SK-N-SH (cell line): ENCODE results near the gene PRKCA. TPM values are rescaled to one million over a fixed set of nuclear protein-coding genes. Genes with fewer than 3 reads are reported as not detected.

Experiments used
- CTCF ChIA-PET: fragments of 300-600, 350-600 bp; formaldehyde crosslinking; extraction: SDS; loops from one replicate; lab custom pipeline; 2021; lab: Yijun Ruan, JAX
- POLR2A ChIA-PET: fragments of 350-600 bp; sonication (Branson Sonifier 250); formaldehyde crosslinking; extraction: SDS; loops from one replicate; lab custom pipeline; 2020; ENCODE audit warnings: antibody characterized with exemption, inconsistent platforms; lab: Yijun Ruan, JAX
- DNase-seq: peaks from one replicate; pipeline ENCODE4 v3.0.0; 2012
- H2AFZ ChIP-seq: fragments of 200-600 bp; sonication (generic); 2 replicates; pipeline ENCODE4 v1.8.1; 2016; ENCODE audit warnings: antibody characterized with exemption, mild to moderate bottlenecking, low read depth
- H3F3A ChIP-seq: fragments of 200-600 bp; sonication (generic); replicated peaks from 2 replicates; pipeline ENCODE3; 2016; ENCODE audit warnings: antibody characterized with exemption, mild to moderate bottlenecking; ENCODE audit not compliant: insufficient read depth
- H3K27ac ChIP-seq, 2 experiments: fragments of 200-500 bp in 1 of 2; fragments of 200-600 bp in 1 of 2; sonication (Bioruptor generic) in 1 of 2; sonication (generic), shearing (Covaris generic) in 1 of 2; 2 replicates each; pipeline versions ENCODE4 v1.5.1 to v1.6.1; 2014 to 2016; ENCODE audit warnings: low read depth in 2 of 2, inconsistent platforms in 1 of 2, low read length in 1 of 2, mild to moderate bottlenecking in 1 of 2, mixed read lengths in 1 of 2
- H3K27me3 ChIP-seq: fragments of 200-600 bp; sonication (generic), shearing (Covaris generic); 2 replicates; pipeline ENCODE4 v1.6.1; 2016; ENCODE audit warnings: mixed run types; ENCODE audit not compliant: insufficient read depth
- H3K36me3 ChIP-seq, 2 experiments: fragments of 200-500 bp in 1 of 2; fragments of 200-600 bp in 1 of 2; sonication (Bioruptor generic) in 1 of 2; sonication (generic) in 1 of 2; replicated peaks in 1 of 2; 2 replicates each; pipeline versions ENCODE3 to v1.5.1; 2014 to 2016; ENCODE audit warnings: low read length in 1 of 2, mild to moderate bottlenecking in 1 of 2; ENCODE audit not compliant: insufficient read depth in 2 of 2, control insufficient read depth in 1 of 2
- H3K4me1 ChIP-seq, 2 experiments: fragments of 200-500 bp in 1 of 2; fragments of 200-600 bp in 1 of 2; sonication (Bioruptor generic) in 1 of 2; sonication (generic), shearing (Covaris generic) in 1 of 2; 2 replicates each; pipeline versions ENCODE4 v1.5.1 to v1.6.1; 2014 to 2016; ENCODE audit warnings: low read depth in 1 of 2, low read length in 1 of 2, mixed run types in 1 of 2; ENCODE audit not compliant: insufficient read depth in 2 of 2, control insufficient read depth in 1 of 2
- H3K4me2 ChIP-seq: fragments of 200-600 bp; sonication (generic), shearing (Covaris generic); 2 replicates; pipeline ENCODE4 v1.6.1; 2017; ENCODE audit warnings: mixed run types
- H3K4me3 ChIP-seq, 2 experiments: fragments of 200-500 bp in 1 of 2; fragments of 200-600 bp in 1 of 2; sonication (Bioruptor generic) in 1 of 2; sonication (generic), shearing (Covaris generic) in 1 of 2; 2 replicates each; pipeline versions ENCODE4 v1.5.1 to v1.8.1; 2014 to 2016; ENCODE audit warnings: low read depth in 2 of 2, inconsistent platforms in 1 of 2, low read length in 1 of 2, mild to moderate bottlenecking in 1 of 2, mixed read lengths in 1 of 2, moderate library complexity in 1 of 2
- H3K79me2 ChIP-seq: fragments of 200-600 bp; sonication (generic); 2 replicates; pipeline ENCODE4 v1.8.1; 2017; ENCODE audit warnings: mild to moderate bottlenecking; ENCODE audit not compliant: insufficient read depth
- H3K9ac ChIP-seq: fragments of 200-600 bp; sonication (generic); 2 replicates; pipeline ENCODE4 v1.6.1; 2017; ENCODE audit warnings: mixed run types
- H3K9me2 ChIP-seq: fragments of 200-600 bp; sonication (generic); 2 replicates; pipeline ENCODE4 v1.6.1; 2017; ENCODE audit warnings: mixed run types
- H3K9me3 ChIP-seq: fragments of 200-600 bp; sonication (generic); 2 replicates; pipeline ENCODE4 v1.6.1; 2017; ENCODE audit warnings: mixed run types, mild to moderate bottlenecking, moderate library complexity
- H4K20me1 ChIP-seq: fragments of 200-600 bp; sonication (generic); 2 replicates; pipeline ENCODE4 v1.6.1; 2017; ENCODE audit warnings: mild to moderate bottlenecking, mixed run types; ENCODE audit not compliant: insufficient read depth
- CHD2 ChIP-seq: fragments of 150-350 bp; IDR thresholded peaks from 2 replicates; pipeline ENCODE4 v1.6.1; 2018; ENCODE audit warnings: low read length; ENCODE audit not compliant: partially characterized antibody
- CTCF ChIP-seq: fragments of 200-600 bp; sonication (generic); IDR thresholded peaks from 2 replicates; pipeline ENCODE4 v1.6.1; 2017; ENCODE audit warnings: antibody characterized with exemption, mild to moderate bottlenecking, moderate library complexity
- EZH2phosphoT487 ChIP-seq: fragments of 200-600 bp; sonication (generic); IDR thresholded peaks from 2 replicates; pipeline ENCODE4 v1.6.1; 2017; ENCODE audit warnings: low read depth, mixed run types, mild to moderate bottlenecking, antibody characterized with exemption, moderate library complexity, borderline replicate concordance
- POLR2AphosphoS5 ChIP-seq: IDR thresholded peaks from 2 replicates; pipeline ENCODE4 v1.6.1; 2012; ENCODE audit warnings: low read depth, low read length
- RAD21 ChIP-seq: IDR thresholded peaks from 2 replicates; pipeline ENCODE4 v1.6.1; 2012; ENCODE audit warnings: mild to moderate bottlenecking, low read length
- RXRA ChIP-seq: IDR thresholded peaks from 2 replicates; pipeline ENCODE4 v1.4.0; 2012; ENCODE audit warnings: low read depth, mild to moderate bottlenecking, borderline replicate concordance
- SIN3A ChIP-seq: IDR thresholded peaks from 2 replicates; pipeline ENCODE4 v1.6.1; 2012; ENCODE audit warnings: low read depth, mild to moderate bottlenecking, low read length, moderate library complexity, borderline replicate concordance
- SMC3 ChIP-seq: IDR thresholded peaks from 2 replicates; pipeline ENCODE4 v1.6.1; 2012; ENCODE audit warnings: low read depth, low read length, improper control_type of control experiment
- TAF1 ChIP-seq: IDR thresholded peaks from 2 replicates; pipeline ENCODE4 v1.6.1; 2012; ENCODE audit warnings: low read depth, mild to moderate bottlenecking, low read length, moderate library complexity, borderline replicate concordance
- TCF12 ChIP-seq: IDR thresholded peaks from 2 replicates; pipeline ENCODE4 v1.4.0; 2012
- TEAD4 ChIP-seq: IDR thresholded peaks from 2 replicates; pipeline ENCODE4 v1.4.0; 2012; ENCODE audit warnings: mild to moderate bottlenecking, borderline replicate concordance; ENCODE audit not compliant: insufficient read depth
- WGBS: methylation state at CpG from one replicate; pipeline ENCODE4 v1.1.6; 2017; ENCODE audit warnings: low lambda C conversion rate; 5-methylcytosine and 5-hydroxymethylcytosine counted together
- polyA plus RNA-seq, 3 experiments: library from polyadenylated mRNA; depleted of rRNA; stranded (reverse); fragments of >200 nt; gene quantifications; 2 replicates each; pipeline ENCODE4 v1.2.3, GENCODE V29; 2012
- TF ChIP-seq, protein P1 (sequence below): fragments of 150-350 bp; IDR thresholded peaks from 2 replicates; pipeline ENCODE4 v1.6.1; 2016; ENCODE audit warnings: mild to moderate bottlenecking, low read depth, low read length

The PRKCA gene
- polyA plus RNA-seq, 1 of the 3 experiments (the other 2 are of a cell fraction): 108 TPM

GRCh38 chr17:66304304-66305174 lies 2.1 kb downstream of the PRKCA start:
- peak overlapping the region; percentile 51 to 93 for H3K4me3 ChIP-seq
- H4K20me1 ChIP-seq: peaks cover 50% of the 10 kb centered on the region
- no peaks in the 10 kb centered on the region for H3K9me3 ChIP-seq
- ChIA-PET CTCF (interaction anchor here (0.6 to 2.2 kb wide), 22 partner anchors 9 to 369 kb away, joined by 3 to 10 read pairs (median 3); no protein-coding TSS in a partner anchor), POLR2A (interaction anchor here (0.9 to 1.7 kb wide), 2 partner anchors 9 to 22 kb away, joined by 3 to 4 read pairs; no protein-coding TSS in a partner anchor)
- TF ChIP-seq EZH2phosphoT487 (no peak), RAD21 (0 out of 2 replicates have a peak, but pooled peaks have one; percentile 32), CHD2 (no peak), TAF1 (peak; percentile 50; the same call in 1 of the 2 replicates), POLR2AphosphoS5 (peak; percentile 44; the same call in 1 of the 2 replicates), SIN3A (peak; percentile 61; the same call in 1 of the 2 replicates), TEAD4 (no peak), CTCF (peak; percentile 34), TCF12 (peak; percentile 23; the same call in 1 of the 2 replicates), RXRA (no peak), SMC3 (peak; percentile 15; the same call in 1 of the 2 replicates)
- TF ChIP-seq, protein P1, sequence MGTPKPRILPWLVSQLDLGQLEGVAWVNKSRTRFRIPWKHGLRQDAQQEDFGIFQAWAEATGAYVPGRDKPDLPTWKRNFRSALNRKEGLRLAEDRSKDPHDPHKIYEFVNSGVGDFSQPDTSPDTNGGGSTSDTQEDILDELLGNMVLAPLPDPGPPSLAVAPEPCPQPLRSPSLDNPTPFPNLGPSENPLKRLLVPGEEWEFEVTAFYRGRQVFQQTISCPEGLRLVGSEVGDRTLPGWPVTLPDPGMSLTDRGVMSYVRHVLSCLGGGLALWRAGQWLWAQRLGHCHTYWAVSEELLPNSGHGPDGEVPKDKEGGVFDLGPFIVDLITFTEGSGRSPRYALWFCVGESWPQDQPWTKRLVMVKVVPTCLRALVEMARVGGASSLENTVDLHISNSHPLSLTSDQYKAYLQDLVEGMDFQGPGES: no peak
- H3K27me3 ChIP-seq: no peaks in the 10 kb centered on the region
- peaks cover 41% of the 10 kb centered on the region for H3F3A ChIP-seq
- H3K36me3 ChIP-seq: peaks cover 39 to 44% of the 10 kb centered on the region in 2 experiments
- peak overlapping the region; percentile 88 for H3K4me2 ChIP-seq
- 6% methylated on average over 14 of the region's 14 CpGs for WGBS
- no peaks in the 10 kb centered on the region for H3K9me2 ChIP-seq
- peak overlapping the region; percentile 77 for H3K9ac ChIP-seq
- H2AFZ ChIP-seq: no peak overlapping the region
- DNase-seq: peak; percentile 63
- peak overlapping the region; percentile 71 to 77 for H3K27ac ChIP-seq
- H3K4me1 ChIP-seq: peaks cover 31 to 39% of the 10 kb centered on the region in 2 experiments
- H3K79me2 ChIP-seq: peaks cover 88% of the 10 kb centered on the region
